Coronary artery (tissue), 2 donors: Measurements from ENCODE around the gene EAF1.

ENCODE experiments used
- DNase-seq: peaks from one replicate; pipeline ENCODE4 v3.0.0-alpha.2; 2017; ENCODE audit warnings: low spot score
- H3K27ac ChIP-seq, 2 donors: fragments of 200-600 bp; sonication (generic); one replicate each; pipeline ENCODE4 v1.5.1; 2016 to 2019
- H3K4me3 ChIP-seq: fragments of 200-600 bp; sonication (generic); 2 replicates; pipeline ENCODE4 v1.5.1; 2016; ENCODE audit warnings: mild to moderate bottlenecking, moderate library complexity
- TF ChIP-seq, protein P1 (sequence below): fragments of 200-600 bp; sonication (generic); IDR thresholded peaks from one replicate; pipeline ENCODE4 v1.5.1; 2019; ENCODE audit warnings: antibody characterized with exemption

EAF1 gene

DNA sequence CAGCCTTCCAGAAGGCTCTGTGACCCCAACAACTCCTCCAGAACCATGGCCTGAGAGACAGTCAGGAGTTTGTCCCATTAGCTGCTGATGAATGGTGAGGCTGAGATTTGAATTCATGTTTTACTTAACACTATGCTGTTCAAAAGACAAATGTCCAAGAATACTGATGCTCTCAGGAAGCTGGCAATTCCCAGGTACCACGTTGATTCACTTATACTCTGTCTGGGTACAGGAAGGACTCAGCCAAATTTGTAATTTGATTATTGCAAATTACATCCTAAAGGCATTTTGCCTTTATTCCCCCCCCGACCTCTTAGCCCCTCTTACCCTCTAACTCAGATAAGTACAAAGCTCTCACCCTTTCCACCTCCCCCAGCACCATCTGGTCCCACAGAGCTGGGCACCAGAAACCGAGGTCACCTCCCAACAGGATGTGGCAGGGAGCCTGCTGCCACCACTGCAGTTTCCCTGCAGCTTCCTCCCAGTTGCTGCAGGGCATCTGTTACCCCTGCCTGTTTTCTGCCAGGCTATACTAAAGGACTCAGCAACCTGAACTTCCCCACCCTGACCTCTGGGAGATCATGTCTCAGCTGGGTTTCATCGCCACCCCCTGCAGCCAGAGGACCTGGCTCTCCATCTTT, 33.6 kb downstream of the EAF1 start:
- DNase-seq, result no peak
- no peak overlapping the region for H3K27ac ChIP-seq

DNA sequence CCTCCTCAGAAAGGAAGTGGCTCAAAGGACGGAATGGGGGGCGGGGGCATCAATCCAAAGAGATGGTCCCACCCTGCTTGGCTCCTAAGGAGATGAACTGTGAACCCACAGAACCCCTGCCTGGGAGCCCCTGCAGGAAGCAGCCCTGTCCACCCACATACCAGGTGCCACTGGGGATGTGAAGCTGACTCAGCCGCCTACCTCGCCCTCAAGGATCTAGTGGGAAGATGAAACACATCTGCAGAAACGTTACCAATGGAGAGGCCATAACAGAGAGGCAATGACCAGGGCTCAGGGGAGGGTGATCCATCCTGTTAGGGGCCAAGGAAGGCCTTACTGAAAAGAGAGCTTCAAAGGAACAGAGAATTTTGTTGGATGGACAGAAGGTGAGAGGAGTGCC, 35.1 kb downstream of the EAF1 start:
- no peak overlapping the region for H3K27ac ChIP-seq
- TF ChIP-seq, protein P1, sequence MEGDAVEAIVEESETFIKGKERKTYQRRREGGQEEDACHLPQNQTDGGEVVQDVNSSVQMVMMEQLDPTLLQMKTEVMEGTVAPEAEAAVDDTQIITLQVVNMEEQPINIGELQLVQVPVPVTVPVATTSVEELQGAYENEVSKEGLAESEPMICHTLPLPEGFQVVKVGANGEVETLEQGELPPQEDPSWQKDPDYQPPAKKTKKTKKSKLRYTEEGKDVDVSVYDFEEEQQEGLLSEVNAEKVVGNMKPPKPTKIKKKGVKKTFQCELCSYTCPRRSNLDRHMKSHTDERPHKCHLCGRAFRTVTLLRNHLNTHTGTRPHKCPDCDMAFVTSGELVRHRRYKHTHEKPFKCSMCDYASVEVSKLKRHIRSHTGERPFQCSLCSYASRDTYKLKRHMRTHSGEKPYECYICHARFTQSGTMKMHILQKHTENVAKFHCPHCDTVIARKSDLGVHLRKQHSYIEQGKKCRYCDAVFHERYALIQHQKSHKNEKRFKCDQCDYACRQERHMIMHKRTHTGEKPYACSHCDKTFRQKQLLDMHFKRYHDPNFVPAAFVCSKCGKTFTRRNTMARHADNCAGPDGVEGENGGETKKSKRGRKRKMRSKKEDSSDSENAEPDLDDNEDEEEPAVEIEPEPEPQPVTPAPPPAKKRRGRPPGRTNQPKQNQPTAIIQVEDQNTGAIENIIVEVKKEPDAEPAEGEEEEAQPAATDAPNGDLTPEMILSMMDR, result no peak
- H3K4me3 ChIP-seq, result no peak overlapping the region
- DNase-seq, result no peak

More for the DNA sequence above, 33.6 kb downstream of the EAF1 start:
- TF ChIP-seq, protein P1, result no peak
- H3K4me3 ChIP-seq, result no peak overlapping the region

- TF ChIP-seq, protein P1, result no peak
- Histone ChIP-seq H3K4me3 (no peak overlapping the region), H3K27ac (no peak overlapping the region)
- DNase-seq, result no peak
These were observed 38.6 kb downstream of the EAF1 start for GRCh38 chr3:15465876-15466585.

- no peak for DNase-seq
- H3K4me3 ChIP-seq, result no peak overlapping the region
- peak overlapping the region; percentile 48 to 82 for H3K27ac ChIP-seq
- TF ChIP-seq, protein P1, result no peak
These were observed 40.1 kb downstream of the EAF1 start for GRCh38 chr3:15467227-15468181.

DNA sequence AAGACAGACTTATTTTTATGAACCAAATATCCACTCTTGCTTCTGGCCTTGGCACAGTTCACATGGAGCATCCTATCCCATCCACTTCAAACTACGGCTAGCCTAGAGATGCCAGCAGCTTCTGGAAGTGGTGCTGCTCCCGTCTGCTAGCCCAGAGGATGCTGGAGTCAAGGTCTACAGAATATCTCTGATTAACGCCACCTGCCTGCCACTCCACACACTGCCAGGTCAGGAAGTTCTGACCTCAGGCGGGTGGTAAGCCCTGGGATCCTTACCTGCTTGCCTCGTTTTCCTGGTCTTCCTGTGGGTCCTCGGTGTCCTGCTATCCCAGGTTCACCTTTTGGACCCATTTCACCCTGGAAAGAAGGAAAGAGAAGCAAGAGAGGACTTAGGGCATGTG, 42.9 kb downstream of the EAF1 start:
- H3K4me3 ChIP-seq, result no peak overlapping the region
- TF ChIP-seq, protein P1, result no peak
- DNase-seq, result no peak
- H3K27ac ChIP-seq, result no peak overlapping the region

GRCh38 chr3:15470849-15471248, 43.5 kb downstream of the EAF1 start:
- no peak for DNase-seq
- Histone ChIP-seq H3K27ac (no peak overlapping the region), H3K4me3 (no peak overlapping the region)
- TF ChIP-seq, protein P1, result no peak
